Stimulated activated CD4-positive, alpha-beta T cell treated with anti-CD3 and anti-CD28 coated beads, Interleukin-1b, Interleukin-23, amount 100 ng/mL, for 24 hours (primary cell): ENCODE data around the gene SHLD2.
"Not testable (repeated sequence)": the region's sequence is repeated elsewhere in the genome, so short reads cannot be mapped to it uniquely, and the experiment has no call there.

Experiments
- DNase-seq, 4 experiments: peaks; one replicate each; pipeline ENCODE4 v3.0.0-alpha.2; 2020; ENCODE audit warnings: low read depth in 4 of 4, low spot score in 1 of 4

Gene SHLD2

GRCh38 chr10:87083576-87084290 lies 11.3 kb upstream of the SHLD2 start:
- not testable (repeated sequence) for DNase-seq

- DNase-seq = not testable (repeated sequence)
Measured at GRCh38 chr10:87084291-87084782, 10.7 kb upstream of the SHLD2 start.

DNA sequence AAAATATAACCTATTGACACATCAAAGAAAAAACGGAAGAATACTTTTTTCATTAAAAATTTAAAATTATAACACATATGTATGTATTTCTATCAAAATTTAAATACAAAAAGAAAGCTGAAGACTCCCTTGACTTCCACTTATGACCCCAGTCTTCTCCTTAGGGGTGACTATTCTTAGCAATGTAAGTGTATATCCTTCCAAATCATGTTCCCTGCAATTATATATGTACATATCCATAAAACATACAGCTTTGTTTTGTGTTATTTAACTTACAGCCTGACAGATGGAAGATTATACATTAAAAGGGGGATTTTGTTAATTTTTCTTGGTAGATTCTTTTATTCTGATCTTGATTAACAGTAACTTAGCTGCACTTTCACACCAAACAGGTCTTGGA lies 9.5 kb upstream of the SHLD2 start:
- DNase-seq = no peak

DNA sequence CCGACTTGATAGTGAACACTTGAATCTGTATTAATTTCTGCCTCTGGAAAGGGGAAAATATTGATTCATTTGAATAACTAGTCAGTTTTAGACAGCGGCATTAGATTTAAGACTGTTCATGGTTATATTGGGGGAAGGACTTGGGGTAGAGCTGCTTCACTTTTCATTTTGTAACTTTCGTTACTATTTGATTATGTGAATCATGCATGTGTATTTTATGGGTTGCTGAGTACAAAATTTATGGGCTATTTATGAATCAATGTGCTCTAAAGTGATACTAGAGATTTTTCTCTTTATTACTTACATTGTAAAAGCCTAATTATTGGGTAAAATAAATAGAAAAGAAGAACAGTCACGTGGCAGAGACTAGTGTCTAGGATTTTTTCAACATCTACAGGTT lies 5.3 kb upstream of the SHLD2 start:
- DNase-seq = no peak

DNA sequence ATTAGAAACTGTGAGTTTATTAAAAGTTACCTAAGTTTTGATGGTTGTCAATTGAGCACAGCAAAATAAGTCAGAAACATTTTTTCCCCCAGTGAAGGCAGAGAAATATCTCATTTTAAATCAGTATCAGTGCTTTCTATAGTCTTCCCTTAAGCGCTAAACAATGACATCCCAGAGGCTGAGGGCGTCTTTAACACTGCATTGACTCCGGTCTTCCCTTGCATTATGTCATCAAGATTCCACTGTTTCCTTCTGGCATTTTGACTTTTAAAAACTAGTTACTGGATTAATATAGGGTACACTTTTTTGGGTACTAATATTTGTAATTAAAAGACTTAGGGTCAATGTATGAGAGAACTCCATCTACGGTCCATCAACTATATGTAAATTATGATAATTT lies 4.2 kb upstream of the SHLD2 start:
- DNase-seq = no peak

DNA sequence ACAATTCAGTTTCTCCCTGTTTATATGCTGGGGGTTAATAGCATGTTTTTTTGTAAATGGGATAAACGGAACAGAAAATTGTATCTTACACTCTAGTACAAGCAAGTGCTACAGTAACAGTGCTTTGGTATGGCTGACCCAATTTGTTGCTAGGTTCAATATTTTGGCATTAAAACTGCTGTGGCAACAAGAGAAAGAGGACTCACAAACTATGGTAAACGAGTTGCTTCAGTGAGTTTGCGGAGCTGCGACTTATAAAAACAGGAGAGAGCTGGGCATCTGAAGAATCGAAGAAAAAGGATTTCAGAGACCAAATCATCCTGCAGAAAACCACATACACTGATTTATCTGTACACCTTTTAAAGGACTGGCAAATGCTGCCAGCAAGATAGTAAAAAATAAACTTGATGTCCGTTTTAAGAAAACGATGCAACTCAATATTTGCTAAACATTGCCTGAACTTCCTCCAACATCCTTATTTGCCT lies 2.6 kb upstream of the SHLD2 start:
- DNase-seq = no peak

- peak in 1 of 4 experiments; percentile 12 for DNase-seq
Measured at GRCh38 chr10:87092861-87093631, 2.0 kb upstream of the SHLD2 start.

- peak; percentile 35 to 72 (median 50) for DNase-seq
Measured at GRCh38 chr10:87093632-87094372, 1.2 kb upstream of the SHLD2 start.

DNA sequence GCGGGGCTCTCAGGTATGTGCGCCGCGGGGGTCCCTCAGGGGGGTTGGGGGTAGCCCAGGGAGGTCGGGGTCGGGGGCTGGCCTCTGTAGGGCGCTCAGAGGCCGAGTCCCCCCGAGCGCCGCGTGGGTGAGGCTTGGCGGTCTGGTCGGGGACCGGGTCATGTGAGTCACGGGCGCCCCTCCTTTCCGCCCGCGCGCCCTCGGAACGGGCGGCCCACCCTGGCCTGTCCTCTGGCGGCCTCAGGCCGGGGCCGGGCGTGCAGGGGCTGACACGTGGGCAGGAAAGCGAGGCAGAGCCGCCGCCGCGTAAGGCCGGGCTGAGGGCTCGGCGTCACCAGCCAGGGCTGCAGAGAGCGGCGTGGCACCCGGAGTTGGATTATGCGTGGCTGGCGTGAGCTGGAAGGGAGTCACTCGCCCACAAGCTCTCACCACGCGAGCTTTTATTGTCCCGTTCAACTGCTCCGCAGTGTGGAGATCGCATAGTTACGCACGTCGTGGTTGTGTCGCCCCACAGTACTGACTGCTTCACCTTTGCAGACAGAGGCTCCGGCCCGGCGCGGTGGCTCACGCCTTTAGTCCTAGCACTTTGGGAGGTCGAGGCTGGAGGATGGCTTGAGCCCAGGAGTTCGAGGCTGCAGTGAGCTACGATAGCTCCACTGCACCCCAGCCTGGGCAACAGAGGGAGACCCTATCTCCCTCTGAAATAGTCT lies 385 bp downstream of the SHLD2 start:
- peak; percentile 34 to 61 (median 48) for DNase-seq

GRCh38 chr10:87101996-87102395 lies 7.0 kb downstream of the SHLD2 start:
- no peak for DNase-seq

GRCh38 chr10:87104727-87105126 lies 9.7 kb downstream of the SHLD2 start:
- DNase-seq = not testable (repeated sequence)

- DNase-seq = no peak
Measured at GRCh38 chr10:87105446-87106124, 10.6 kb downstream of the SHLD2 start.

DNA sequence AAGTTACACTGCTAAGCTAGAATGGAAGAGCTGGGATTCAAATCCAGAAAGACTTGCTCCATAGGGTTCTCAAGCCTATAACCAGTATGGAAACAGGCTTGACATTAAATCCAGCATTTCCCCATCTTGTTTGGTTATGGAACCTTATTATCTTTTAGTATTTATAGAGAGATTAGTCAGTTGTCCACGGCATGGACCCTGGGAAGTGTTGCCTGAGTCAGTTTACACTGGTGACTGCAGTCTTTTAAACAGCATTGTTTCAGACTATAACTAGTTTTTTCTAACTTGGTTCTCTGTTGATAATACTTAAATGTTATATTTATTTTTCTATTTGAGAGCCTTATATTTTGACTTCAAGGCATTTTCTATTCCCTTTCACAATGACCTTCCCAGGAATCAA lies 23.1 kb downstream of the SHLD2 start:
- DNase-seq = not testable (repeated sequence)

DNA sequence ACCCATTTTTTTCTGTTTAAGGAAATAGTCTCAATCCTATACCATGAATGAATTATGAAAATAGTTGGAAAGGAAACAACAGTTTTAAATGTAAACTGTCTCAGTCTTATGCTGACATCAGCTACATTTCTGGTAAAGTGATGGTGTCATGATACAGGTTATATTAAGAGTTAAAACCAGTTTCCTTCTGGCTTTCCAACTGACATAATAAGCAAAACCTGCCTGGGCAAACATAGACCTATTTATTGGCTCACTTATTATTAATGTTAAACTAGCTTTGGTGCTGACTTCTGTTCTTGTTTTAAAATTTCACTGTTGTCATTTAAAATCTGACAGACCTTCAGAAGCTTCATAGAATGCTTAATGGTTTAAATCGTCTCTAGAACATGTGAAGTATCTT lies 24.0 kb downstream of the SHLD2 start:
- DNase-seq = not testable (repeated sequence)

- not testable (repeated sequence) for DNase-seq
Measured at GRCh38 chr10:87123351-87123750, 28.3 kb downstream of the SHLD2 start.

DNA sequence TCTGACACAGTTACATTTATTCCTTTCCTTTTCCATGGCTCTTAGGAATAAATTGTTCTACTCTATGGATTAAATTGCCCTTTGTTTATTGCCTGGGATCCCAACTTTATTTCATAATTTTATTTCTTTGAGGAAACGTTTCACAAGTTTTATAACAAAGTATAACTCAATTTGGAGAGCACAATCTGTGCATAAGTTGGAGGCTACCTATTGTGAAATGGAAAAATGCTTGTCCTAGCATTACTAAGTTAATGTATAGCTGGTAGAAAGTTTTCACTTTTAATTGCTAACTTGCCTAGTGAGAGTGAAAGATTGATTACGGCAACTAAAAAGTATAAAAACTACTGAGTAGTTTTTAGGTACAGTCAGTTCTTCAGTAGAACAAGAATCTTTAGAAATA lies 32.0 kb downstream of the SHLD2 start:
- DNase-seq = not testable (repeated sequence)

DNA sequence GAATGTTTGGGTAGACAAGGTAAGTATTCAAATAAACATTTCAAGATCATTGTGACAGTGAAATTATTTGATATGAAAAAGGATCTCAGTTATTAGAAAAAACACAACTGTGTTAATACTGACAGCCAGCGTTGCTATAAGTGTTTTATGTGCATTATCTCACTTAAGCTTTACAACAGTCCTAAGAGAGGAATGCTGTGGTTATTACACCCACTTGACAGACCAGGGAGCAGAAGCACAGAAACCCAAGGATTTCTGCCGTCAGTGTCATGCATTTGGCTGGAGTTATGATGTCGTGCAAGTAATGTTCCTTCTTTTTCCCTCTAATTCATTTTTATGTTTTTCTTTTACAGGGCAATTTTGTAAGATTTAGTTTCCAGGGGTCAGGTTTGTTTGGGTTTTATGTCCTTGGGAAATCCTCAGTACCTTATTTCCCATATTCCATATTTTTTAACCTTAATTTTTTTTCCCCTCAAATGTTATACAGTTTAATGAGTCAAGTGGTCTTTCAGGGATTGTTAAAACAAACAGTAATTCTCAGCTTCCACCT lies 32.7 kb downstream of the SHLD2 start:
- not testable (repeated sequence) for DNase-seq

GRCh38 chr10:87132176-87132575 lies 37.2 kb downstream of the SHLD2 start:
- DNase-seq = not testable (repeated sequence)

GRCh38 chr10:87133936-87134335 lies 38.9 kb downstream of the SHLD2 start:
- not testable (repeated sequence) for DNase-seq

DNA sequence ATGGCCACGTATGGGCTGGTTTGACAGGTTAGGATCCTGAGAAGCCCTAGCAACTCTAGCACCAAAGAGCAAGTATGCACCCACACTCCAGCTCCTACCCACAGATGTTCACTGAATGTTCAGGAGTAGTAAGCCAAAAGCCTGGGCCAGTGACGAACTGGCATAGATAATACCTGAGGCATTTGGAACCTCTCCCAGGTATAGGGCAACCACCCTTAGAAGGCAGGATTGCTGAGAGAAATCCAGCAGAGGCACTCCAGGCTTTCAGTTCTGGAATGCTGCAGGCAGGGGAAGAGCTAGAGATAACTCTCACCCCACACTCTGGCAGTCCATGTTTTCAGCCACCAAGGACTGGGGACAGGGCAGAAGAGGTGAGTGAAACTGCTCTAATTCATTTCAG lies 39.4 kb downstream of the SHLD2 start:
- DNase-seq = not testable (repeated sequence)
